ENCODE data around the gene RPS6KC1. TPM values are rescaled to one million over a fixed set of nuclear protein-coding genes. Genes with fewer than 3 reads are reported as not detected.

RPS6KC1 gene
- total RNA-seq, 2 experiments from 2014 or later: 9.4 to 10.7 TPM

GRCh38 chr1:213166852-213167251 is 115.8 kb downstream of the RPS6KC1 start:
- no peaks in the 10 kb centered on the region for H3K36me3 ChIP-seq (ENCODE audit: insufficient read depth, low read length)
- H3K4me3 ChIP-seq (ENCODE audit: low read depth, low read length, poor library complexity, severe bottlenecking): no peak overlapping the region
- H3K9me3 ChIP-seq (ENCODE audit: low read length): no peaks in the 10 kb centered on the region
- no peak overlapping the region for H3K4me2 ChIP-seq (ENCODE audit: low read length)
- BruUV-seq (replicated peaks): no TSS peak
- H3K27ac ChIP-seq (ENCODE audit: low read depth, low read length, poor library complexity, severe bottlenecking): no peak overlapping the region
- H4K20me1 ChIP-seq (ENCODE audit: insufficient read depth, low read length): no peaks in the 10 kb centered on the region
- no peak for DNase-seq (ENCODE audit: low spot score)
- TF ChIP-seq EZH2phosphoT487 (IDR thresholded peaks at IDR 0.05; ENCODE audit: borderline replicate concordance, low read depth, low read length) (no peak), CTCF (conservative IDR thresholded peaks at IDR 0.05; ENCODE audit: low read length) (no peak)
- H3K4me1 ChIP-seq (ENCODE audit: insufficient read depth, low read length, poor library complexity, severe bottlenecking): no peaks in the 10 kb centered on the region
- no peak overlapping the region for H2AFZ ChIP-seq (ENCODE audit: low read length)
- ChIA-PET POLR2A (interaction anchor here (0.5 to 1.6 kb wide), 5 partner anchors 9 to 1886 kb away, joined by 3 to 9 read pairs (median 4); no protein-coding TSS in a partner anchor), CTCF (ENCODE audit: unreplicated experiment) (no interaction called here)
- H3K9me2 ChIP-seq (ENCODE audit: insufficient read depth, low read length): no peaks in the 10 kb centered on the region
- H3K79me2 ChIP-seq (ENCODE audit: insufficient read depth, low read depth, low read length): no peaks in the 10 kb centered on the region
- intact Hi-C loops (cut with micrococcal nuclease; ENCODE audit: unreplicated experiment): no loop called here

GRCh38 chr1:213171711-213172110 is 120.7 kb downstream of the RPS6KC1 start:
- no peak for DNase-seq (ENCODE audit: low spot score)

More at GRCh38 chr1:213171711-213172110, 120.7 kb downstream of the RPS6KC1 start:
- Histone ChIP-seq H3K4me2 (ENCODE audit: low read length) (no peak overlapping the region), H3K27ac (ENCODE audit: low read depth, low read length, poor library complexity, severe bottlenecking) (no peak overlapping the region), H3K4me3 (ENCODE audit: low read depth, low read length, poor library complexity, severe bottlenecking) (no peak overlapping the region), H3K9me3 (ENCODE audit: low read length) (no peaks in the 10 kb centered on the region), H3K9me2 (ENCODE audit: insufficient read depth, low read length) (no peaks in the 10 kb centered on the region), H3K4me1 (ENCODE audit: insufficient read depth, low read length, poor library complexity, severe bottlenecking) (no peaks in the 10 kb centered on the region), H2AFZ (ENCODE audit: low read length) (no peak overlapping the region), H3K79me2 (ENCODE audit: insufficient read depth, low read depth, low read length) (no peaks in the 10 kb centered on the region), H4K20me1 (ENCODE audit: insufficient read depth, low read length) (no peaks in the 10 kb centered on the region), H3K36me3 (ENCODE audit: insufficient read depth, low read length) (no peaks in the 10 kb centered on the region)
- ChIA-PET POLR2A (no interaction called here), CTCF (ENCODE audit: unreplicated experiment) (no interaction called here)
- TF ChIP-seq CTCF (conservative IDR thresholded peaks at IDR 0.05; ENCODE audit: low read length) (no peak), EZH2phosphoT487 (IDR thresholded peaks at IDR 0.05; ENCODE audit: borderline replicate concordance, low read depth, low read length) (no peak)
- intact Hi-C loops (cut with micrococcal nuclease; ENCODE audit: unreplicated experiment): no loop called here
- no TSS peak for BruUV-seq (replicated peaks)
